ENCODE results near the gene PPP1R12B.
"Not testable (repeated sequence)": the region's sequence is repeated elsewhere in the genome, so short reads cannot be mapped to it uniquely, and the experiment has no call there.

PPP1R12B gene

GRCh38 chr1:202452508-202452907 lies 104.0 kb downstream of the PPP1R12B start:
- DNase-seq (ENCODE audit: low read depth): no peak

- DNase-seq (ENCODE audit: low read depth): not testable (repeated sequence)
These were observed 108.1 kb downstream of the PPP1R12B start for GRCh38 chr1:202456372-202457169.

GRCh38 chr1:202458651-202459050 lies 110.2 kb downstream of the PPP1R12B start:
- not testable (repeated sequence) for DNase-seq (ENCODE audit: low read depth)

- not testable (repeated sequence) for DNase-seq (ENCODE audit: low read depth)
These were observed 111.1 kb downstream of the PPP1R12B start for GRCh38 chr1:202459470-202460142.

- DNase-seq (ENCODE audit: low read depth): not testable (repeated sequence)
These were observed 111.6 kb downstream of the PPP1R12B start for GRCh38 chr1:202460143-202460495.

DNA sequence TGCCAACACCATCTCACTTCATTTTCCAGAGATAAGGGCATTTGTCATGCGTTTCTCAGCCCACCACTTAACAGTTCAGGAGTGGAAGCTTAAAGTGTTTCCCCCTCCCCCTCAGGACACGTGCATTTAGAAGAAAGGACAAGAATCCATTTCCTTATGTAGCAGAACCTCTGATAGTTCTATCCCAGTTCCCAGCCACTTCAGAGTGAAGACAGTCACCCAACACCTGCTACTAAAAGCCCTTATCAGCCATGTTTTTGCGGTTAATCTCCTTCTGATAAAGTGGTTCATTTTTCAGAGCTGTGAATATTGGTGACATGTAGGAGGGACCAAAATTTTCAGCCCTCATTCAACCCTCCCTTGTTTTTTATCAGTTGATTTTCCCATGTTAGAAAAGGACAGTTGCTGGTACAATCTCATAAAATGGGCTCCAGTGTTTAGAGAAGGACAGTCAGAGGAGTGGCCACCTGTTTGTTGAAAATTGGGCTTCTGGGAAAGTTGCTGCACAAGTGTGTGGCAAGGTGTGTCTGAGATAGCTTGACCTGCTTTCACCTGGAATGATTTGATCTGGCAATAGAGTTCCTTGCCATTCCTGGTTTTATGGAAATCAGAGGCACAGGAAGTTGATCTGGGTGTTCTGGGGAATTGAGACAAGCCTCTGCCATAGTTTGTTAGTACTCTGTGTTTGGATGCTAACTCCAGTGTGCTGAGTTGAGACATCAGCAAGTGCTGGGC lies 114.0 kb downstream of the PPP1R12B start:
- DNase-seq (ENCODE audit: low read depth): no peak

- not testable (repeated sequence) for DNase-seq (ENCODE audit: low read depth)
These were observed 115.7 kb downstream of the PPP1R12B start for GRCh38 chr1:202464153-202464742.

DNA sequence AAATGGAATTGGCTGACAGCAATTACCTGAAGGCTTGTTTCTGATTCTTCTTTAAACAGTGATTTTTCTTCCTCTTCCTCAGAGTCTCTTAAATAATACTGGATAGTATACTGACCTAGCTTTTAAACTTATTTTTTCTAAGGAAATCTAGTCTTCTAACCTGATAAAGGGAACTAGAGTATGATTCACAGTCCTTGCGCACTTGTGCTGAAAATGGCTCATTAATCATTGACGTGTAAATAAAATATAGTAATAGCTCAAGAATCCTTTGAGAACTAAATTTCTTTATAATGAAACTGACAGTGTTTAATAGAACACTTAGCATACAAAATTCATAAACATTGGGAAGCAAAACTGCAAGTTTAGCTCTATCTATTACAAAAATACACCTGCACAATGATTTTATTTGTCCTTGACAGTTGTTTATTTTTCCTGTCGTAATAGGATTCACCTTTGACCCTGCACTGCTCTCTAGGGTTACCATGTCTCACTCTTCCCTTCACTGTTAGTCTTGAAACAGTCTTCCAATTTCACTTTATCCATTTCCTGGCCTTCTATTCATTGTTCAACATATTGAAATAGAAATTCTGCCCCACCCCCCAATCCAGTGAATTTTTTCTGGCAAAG lies 117.3 kb downstream of the PPP1R12B start:
- not testable (repeated sequence) for DNase-seq (ENCODE audit: low read depth)

DNA sequence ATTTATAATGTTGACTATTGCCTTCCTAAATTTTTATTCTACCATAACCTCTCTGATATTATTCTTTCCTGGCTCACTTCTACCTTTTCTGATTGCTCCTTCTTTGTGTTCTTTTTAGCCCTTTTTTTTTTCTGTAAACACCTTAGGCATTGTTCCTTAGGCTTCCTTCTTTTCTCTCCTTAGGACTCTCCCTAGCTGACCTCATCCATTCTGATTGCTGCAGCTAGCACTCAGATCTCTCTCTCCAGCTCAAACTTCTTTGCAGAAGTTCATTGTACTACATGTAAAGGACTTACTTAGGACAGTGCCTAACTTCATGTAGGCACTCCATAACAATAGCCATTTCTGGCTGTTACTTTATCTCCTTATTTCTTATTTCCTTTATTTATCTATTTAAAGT lies 117.8 kb downstream of the PPP1R12B start:
- DNase-seq (ENCODE audit: low read depth): not testable (repeated sequence)

- DNase-seq (ENCODE audit: low read depth): not testable (repeated sequence)
These were observed 118.9 kb downstream of the PPP1R12B start for GRCh38 chr1:202467381-202467780.

GRCh38 chr1:202468695-202469094 lies 120.2 kb downstream of the PPP1R12B start:
- DNase-seq (ENCODE audit: low read depth): not testable (repeated sequence)

GRCh38 chr1:202469123-202469522 lies 120.6 kb downstream of the PPP1R12B start:
- not testable (repeated sequence) for DNase-seq (ENCODE audit: low read depth)

DNA sequence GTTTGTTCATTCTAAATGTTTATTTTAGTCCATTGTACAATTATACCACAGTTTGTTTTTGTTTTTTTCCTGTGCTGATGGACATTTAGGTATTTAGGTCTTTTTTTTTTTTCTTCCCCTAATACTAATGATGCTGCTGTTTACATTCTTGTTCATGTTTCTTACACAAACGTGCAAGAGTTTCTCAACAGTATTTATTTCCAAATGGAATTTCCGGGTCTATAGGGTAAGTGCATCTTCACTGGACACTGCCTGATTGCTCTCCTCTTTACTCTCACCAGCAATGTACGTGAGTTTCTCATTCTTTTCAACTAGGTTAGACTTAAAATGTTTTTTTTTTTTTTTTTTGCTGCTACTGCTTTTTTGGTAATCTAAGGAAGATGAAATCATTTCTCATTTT lies 122.7 kb downstream of the PPP1R12B start:
- no peak for DNase-seq (ENCODE audit: low read depth)

DNA sequence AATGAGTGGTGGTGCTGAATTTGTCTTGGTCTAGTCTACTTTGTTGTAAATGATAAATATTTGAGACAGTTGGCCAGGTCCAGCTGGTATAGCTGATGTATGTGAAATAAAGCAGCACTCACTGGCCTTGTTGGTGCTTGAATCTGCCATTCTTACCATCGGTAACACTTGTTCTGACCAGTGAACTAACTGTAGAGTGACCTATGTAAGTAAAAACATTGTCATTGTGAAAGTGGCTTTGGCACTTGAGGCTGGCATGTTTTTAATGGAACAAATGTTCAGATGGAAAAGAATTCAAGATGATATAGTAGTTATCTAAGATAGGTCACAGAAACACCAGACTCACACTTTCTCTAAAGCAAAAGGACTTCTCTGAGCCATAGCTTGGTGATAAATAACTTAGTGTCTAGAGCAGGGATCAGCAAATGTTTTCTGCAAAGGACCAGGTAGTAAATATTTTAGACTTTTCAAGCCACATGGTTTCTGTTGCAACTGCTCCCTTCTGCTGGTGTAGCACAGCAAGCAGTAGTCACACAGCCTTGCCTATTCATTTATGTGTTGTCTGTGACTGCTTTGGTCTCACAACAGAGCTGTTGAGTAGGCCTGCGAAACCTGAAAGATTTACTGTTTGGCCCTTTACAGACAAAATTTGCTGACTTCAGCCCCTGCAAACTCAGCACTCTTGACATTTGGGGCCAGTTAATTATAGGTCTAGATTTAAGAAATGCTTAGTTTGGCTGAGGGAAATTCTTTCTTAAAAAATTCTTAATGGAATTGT lies 124.0 kb downstream of the PPP1R12B start:
- not testable (repeated sequence) for DNase-seq (ENCODE audit: low read depth)

- not testable (repeated sequence) for DNase-seq (ENCODE audit: low read depth)
These were observed 125.0 kb downstream of the PPP1R12B start for GRCh38 chr1:202473266-202474045.

GRCh38 chr1:202479661-202480060 lies 131.2 kb downstream of the PPP1R12B start:
- not testable (repeated sequence) for DNase-seq (ENCODE audit: low read depth)

- not testable (repeated sequence) for DNase-seq (ENCODE audit: low read depth)
These were observed 132.1 kb downstream of the PPP1R12B start for GRCh38 chr1:202480640-202481039.

DNA sequence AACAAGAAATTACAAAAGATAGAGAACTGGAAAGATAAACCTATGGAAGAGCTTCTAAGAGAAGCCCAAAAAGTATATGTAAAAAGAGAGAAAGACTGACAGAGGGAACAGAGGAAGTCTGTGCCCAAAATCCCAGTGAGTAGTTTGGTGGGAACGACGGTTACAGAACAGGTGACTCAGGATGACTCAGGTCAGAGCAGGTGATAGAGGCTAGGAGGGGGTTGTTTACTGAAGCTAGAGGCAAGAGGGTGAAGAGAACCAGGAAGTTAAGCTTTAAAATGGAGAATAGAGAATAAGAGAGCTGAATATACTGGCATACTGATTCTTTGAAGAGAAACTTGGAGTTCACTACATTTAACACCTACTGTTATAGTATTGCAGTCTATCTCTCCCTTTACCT lies 134.9 kb downstream of the PPP1R12B start:
- not testable (repeated sequence) for DNase-seq (ENCODE audit: low read depth)

GRCh38 chr1:202484032-202484431 lies 135.5 kb downstream of the PPP1R12B start:
- DNase-seq (ENCODE audit: low read depth): not testable (repeated sequence)

DNA sequence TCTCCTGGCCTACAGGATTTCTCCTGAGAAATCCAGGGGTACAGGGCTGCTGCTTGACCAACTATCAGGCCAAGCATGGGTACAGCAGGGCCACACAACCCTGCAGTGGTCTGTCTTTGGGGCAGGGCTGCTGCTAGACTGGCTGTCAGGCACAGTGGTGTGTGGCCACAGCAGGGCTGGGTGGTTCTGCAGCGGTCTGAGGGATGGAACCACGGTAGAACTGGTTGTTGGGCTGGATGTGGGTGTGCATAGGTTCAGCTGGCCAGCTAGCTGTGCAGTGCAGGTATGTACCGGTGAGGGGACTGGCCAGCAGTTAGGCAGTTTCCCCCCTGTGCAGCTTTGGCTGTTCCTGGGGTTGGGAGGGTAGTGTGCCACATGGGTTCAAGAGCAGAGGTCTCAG lies 136.3 kb downstream of the PPP1R12B start:
- DNase-seq (ENCODE audit: low read depth): not testable (repeated sequence)
